ENCODE results near the gene GYPC. TPM values are rescaled to one million over a fixed set of nuclear protein-coding genes. Genes with fewer than 3 reads are reported as not detected.
A peak's percentile ranks its signal among the peaks of the same experiment; 100 is the strongest.

The GYPC gene
- total RNA-seq, 2 donors from 2014 or later: 111 to 161 TPM

- no peak overlapping the region for H3K27ac Mint-ChIP-seq
- ATAC-seq (no peak), DNase-seq (ENCODE audit: low spot score in 2 of 2) (no peak)
- peaks cover 7% of the 10 kb centered on the region in 2 donors for H3K36me3 Mint-ChIP-seq
- H3K9me3 Mint-ChIP-seq: peaks cover 9 to 26% of the 10 kb centered on the region in 2 donors
These were observed 66.1 kb downstream of the GYPC start for GRCh38 chr2:126722081-126722480.

GRCh38 chr2:126722546-126722945 is 66.6 kb downstream of the GYPC start:
- Mint-ChIP-seq H3K9me3 (peaks cover 9 to 30% of the 10 kb centered on the region in 2 donors), H3K36me3 (peaks cover 7% of the 10 kb centered on the region in 2 donors), H3K27ac (no peak overlapping the region)
- ATAC-seq: no peak
- DNase-seq (ENCODE audit: low spot score in 2 of 2): no peak

GRCh38 chr2:126723281-126723815 is 67.4 kb downstream of the GYPC start:
- DNase-seq (ENCODE audit: low spot score in 2 of 2) (no peak), ATAC-seq (no peak)
- H3K36me3 Mint-ChIP-seq: peaks cover 7% of the 10 kb centered on the region in 2 donors
- peaks cover 9 to 30% of the 10 kb centered on the region in 2 donors for H3K9me3 Mint-ChIP-seq
- H3K27ac Mint-ChIP-seq: no peak overlapping the region

- Mint-ChIP-seq H3K9me3 (peaks cover 9 to 30% of the 10 kb centered on the region in 2 donors), H3K36me3 (peaks cover 7% of the 10 kb centered on the region in 2 donors), H3K27ac (no peak overlapping the region)
- ATAC-seq (no peak), DNase-seq (ENCODE audit: low spot score in 2 of 2) (no peak)
These were observed 69.6 kb downstream of the GYPC start for GRCh38 chr2:126725580-126725979.

GRCh38 chr2:126729896-126730295 is 73.9 kb downstream of the GYPC start:
- Mint-ChIP-seq H3K36me3 (peaks cover 6% of the 10 kb centered on the region in 2 donors), H3K27ac (no peak overlapping the region), H3K9me3 (peaks cover 5 to 17% of the 10 kb centered on the region in 2 donors)
- DNase-seq (ENCODE audit: low spot score in 2 of 2) (no peak), ATAC-seq (no peak)

GRCh38 chr2:126730655-126731054 is 74.7 kb downstream of the GYPC start:
- peaks cover 0 to 12% of the 10 kb centered on the region in 2 donors for H3K9me3 Mint-ChIP-seq
- H3K36me3 Mint-ChIP-seq: no peaks in the 10 kb centered on the region
- no peak overlapping the region for H3K27ac Mint-ChIP-seq
- ATAC-seq (no peak), DNase-seq (ENCODE audit: low spot score in 2 of 2) (no peak)

GRCh38 chr2:126731353-126731752 is 75.4 kb downstream of the GYPC start:
- ATAC-seq: no peak
- Mint-ChIP-seq H3K36me3 (no peaks in the 10 kb centered on the region), H3K9me3 (peaks cover 0 to 8% of the 10 kb centered on the region in 2 donors), H3K27ac (no peak overlapping the region)
- no peak for DNase-seq (ENCODE audit: low spot score in 2 of 2)

GRCh38 chr2:126732682-126733245 is 76.8 kb downstream of the GYPC start:
- Mint-ChIP-seq H3K27ac (peak overlapping the region; percentile 46 to 51), H3K36me3 (no peaks in the 10 kb centered on the region), H3K9me3 (no peaks in the 10 kb centered on the region)
- no peak for ATAC-seq
- no peak for DNase-seq (ENCODE audit: low spot score in 2 of 2)

GRCh38 chr2:126733795-126734194 is 77.8 kb downstream of the GYPC start:
- Mint-ChIP-seq H3K36me3 (no peaks in the 10 kb centered on the region), H3K9me3 (no peaks in the 10 kb centered on the region)

GRCh38 chr2:126736133-126736874 is 80.3 kb downstream of the GYPC start:
- DNase-seq (ENCODE audit: low spot score in 2 of 2): no peak
- H3K27ac Mint-ChIP-seq: peak overlapping the region in 1 of 2 donors; percentile 63
- H3K36me3 Mint-ChIP-seq: no peaks in the 10 kb centered on the region
- ATAC-seq: no peak
- no peaks in the 10 kb centered on the region for H3K9me3 Mint-ChIP-seq

More at GRCh38 chr2:126733795-126734194, 77.8 kb downstream of the GYPC start:
- no peak for ATAC-seq
- no peak overlapping the region for H3K27ac Mint-ChIP-seq
- no peak for DNase-seq (ENCODE audit: low spot score in 2 of 2)

GRCh38 chr2:126739141-126739540 is 83.2 kb downstream of the GYPC start:
- ATAC-seq: no peak

GRCh38 chr2:126744640-126745039 is 88.7 kb downstream of the GYPC start:
- ATAC-seq (no peak), DNase-seq (ENCODE audit: low spot score in 2 of 2) (no peak)
- peaks cover 0 to 5% of the 10 kb centered on the region in 2 donors for H3K9me3 Mint-ChIP-seq
- H3K36me3 Mint-ChIP-seq: no peaks in the 10 kb centered on the region
- no peak overlapping the region for H3K27ac Mint-ChIP-seq

More at GRCh38 chr2:126739141-126739540, 83.2 kb downstream of the GYPC start:
- H3K36me3 Mint-ChIP-seq: no peaks in the 10 kb centered on the region
- DNase-seq (ENCODE audit: low spot score in 2 of 2): no peak
- H3K9me3 Mint-ChIP-seq: peaks cover 0 to 5% of the 10 kb centered on the region in 2 donors
- no peak overlapping the region for H3K27ac Mint-ChIP-seq

Other genes with a start within 250 kb of the GYPC start
- not detected for gene TEX51, start 242.7 kb downstream of the GYPC start, total RNA-seq

All from activated naive CD4-positive, alpha-beta T cell treated with anti-CD3 and anti-CD28 coated beads, Interleukin-2, amount 50 U/mL, for 72 hours (primary cell).